Spleen (tissue), 7 donors: ENCODE measurements around the gene NUAK1.

Experiments
- CTCF ChIP-seq, 11 experiments: fragments of 200-600 bp in 7 of 11; fragments of 450-650 bp in 4 of 11; sonication (generic) in 4 of 11; IDR thresholded peaks in 8 of 11; conservative IDR thresholded peaks in 3 of 11; 1 replicate in 7 of 11; 2 replicates in 4 of 11; pipeline versions ENCODE4 v1.4.0 to v1.8.0; 2016 to 2021; ENCODE audit warnings: antibody characterized with exemption in 11 of 11, inconsistent platforms in 4 of 11, mild to moderate bottlenecking in 1 of 11
- POLR2A ChIP-seq, 3 donors: fragments of 450-650 bp; IDR thresholded peaks; one replicate each; pipeline ENCODE4 v1.5.1; 2017; ENCODE audit warnings: antibody characterized with exemption in 3 of 3, mild to moderate bottlenecking in 1 of 3
- donor health status: DM: no; HTN: no; CAD: no; lungs with moderate emphysema.
- donor health status: DM: no; HTN: no; CAD: no.
- donor health status: DM: no; HTN: no; CAD: no.

GRCh38 chr12:106091446-106091820, 47.3 kb downstream of the NUAK1 start:
- TF ChIP-seq CTCF (IDR thresholded peaks at IDR 0.05 in 8 of 11, conservative IDR thresholded peaks at IDR 0.05 in 3 of 11) (no peak), POLR2A (IDR thresholded peaks at IDR 0.05) (no peak)
